ENCODE measurements around the gene NOG.

DNA sequence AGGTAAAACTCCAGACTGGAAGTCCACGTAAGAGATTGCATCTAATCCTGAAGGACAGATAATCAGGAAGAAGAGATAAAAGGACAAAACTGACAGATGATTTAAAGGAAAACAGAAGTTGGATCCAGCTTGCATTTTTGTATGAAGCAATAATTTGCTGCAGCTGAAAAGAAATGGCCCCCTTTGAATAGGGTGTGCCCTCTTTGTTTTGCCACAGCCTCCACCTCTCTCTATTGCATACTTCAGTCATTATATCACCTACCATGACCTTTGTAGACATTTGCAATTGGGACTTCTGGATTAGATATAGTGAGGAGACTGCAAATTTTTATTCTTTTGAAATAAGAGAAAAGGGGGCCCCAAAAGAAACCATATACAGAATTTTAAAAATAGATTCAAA, 8.1 kb downstream of the NOG start:
- TF ChIP-seq, protein P1, sequence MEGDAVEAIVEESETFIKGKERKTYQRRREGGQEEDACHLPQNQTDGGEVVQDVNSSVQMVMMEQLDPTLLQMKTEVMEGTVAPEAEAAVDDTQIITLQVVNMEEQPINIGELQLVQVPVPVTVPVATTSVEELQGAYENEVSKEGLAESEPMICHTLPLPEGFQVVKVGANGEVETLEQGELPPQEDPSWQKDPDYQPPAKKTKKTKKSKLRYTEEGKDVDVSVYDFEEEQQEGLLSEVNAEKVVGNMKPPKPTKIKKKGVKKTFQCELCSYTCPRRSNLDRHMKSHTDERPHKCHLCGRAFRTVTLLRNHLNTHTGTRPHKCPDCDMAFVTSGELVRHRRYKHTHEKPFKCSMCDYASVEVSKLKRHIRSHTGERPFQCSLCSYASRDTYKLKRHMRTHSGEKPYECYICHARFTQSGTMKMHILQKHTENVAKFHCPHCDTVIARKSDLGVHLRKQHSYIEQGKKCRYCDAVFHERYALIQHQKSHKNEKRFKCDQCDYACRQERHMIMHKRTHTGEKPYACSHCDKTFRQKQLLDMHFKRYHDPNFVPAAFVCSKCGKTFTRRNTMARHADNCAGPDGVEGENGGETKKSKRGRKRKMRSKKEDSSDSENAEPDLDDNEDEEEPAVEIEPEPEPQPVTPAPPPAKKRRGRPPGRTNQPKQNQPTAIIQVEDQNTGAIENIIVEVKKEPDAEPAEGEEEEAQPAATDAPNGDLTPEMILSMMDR (conservative IDR thresholded peaks at IDR 0.05; ENCODE audit: low read depth, low read length) = no peak
- TF ChIP-seq EZH2 (IDR thresholded peaks at IDR 0.05; ENCODE audit: borderline replicate concordance, low read depth, low read length, poor library complexity, severe bottlenecking) = no peak

Data from A673 (cell line).